ENCODE data around the gene CTNS.

- TF ChIP-seq CTCF (IDR thresholded peaks at IDR 0.05) (no peak), EP300 (IDR thresholded peaks at IDR 0.05) (no peak), POLR2AphosphoS5 (IDR thresholded peaks at IDR 0.05) (peak; percentile 64 to 88 (median 87))
These were observed 31.1 kb downstream of the CTNS start for GRCh38 chr17:3667366-3668278.

All from stomach (tissue), 4 donors.